Effector CD4-positive, alpha-beta T cell (primary cell): ENCODE data around the gene PHF19.

Experiments
- DNase-seq: peaks from one replicate; pipeline ENCODE4 v3.0.0-alpha.2; 2020

Gene PHF19

DNA sequence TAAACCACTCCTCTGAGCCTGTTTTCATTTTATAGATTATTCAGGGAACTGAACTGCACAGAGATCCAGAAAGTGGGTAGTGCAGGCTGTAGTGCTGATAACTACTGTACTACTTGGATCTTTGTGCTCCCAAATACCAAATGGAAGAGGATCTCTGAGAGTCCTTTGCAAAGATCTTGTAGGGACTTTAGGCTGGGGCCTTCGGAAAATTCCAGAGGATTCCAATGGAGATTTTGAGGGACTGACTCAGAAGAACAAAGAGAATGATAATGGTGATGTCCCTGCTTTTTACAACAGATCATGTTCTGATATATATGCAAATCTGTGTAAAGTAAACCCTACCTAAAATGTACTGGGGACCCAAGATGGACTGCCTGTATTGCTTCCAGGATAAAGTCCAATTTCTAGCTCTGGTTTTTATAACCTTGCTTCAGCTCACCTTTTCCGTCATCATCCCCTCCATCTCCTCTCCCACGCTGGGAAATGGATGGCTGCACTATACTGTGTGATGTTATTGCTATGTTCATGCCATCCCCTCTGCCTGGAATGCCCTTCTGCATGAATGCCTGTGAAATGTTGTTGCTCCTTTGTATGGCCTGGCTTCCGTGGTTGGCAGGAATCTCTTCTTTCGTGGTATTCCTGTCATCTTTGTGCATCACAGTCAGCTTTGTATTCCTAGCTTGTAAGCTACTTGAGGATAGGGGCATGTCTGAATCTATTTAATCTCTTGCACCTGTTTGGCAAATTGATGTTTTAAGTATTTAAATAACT lies 24.6 kb downstream of the PHF19 start:
- DNase-seq = no peak

DNA sequence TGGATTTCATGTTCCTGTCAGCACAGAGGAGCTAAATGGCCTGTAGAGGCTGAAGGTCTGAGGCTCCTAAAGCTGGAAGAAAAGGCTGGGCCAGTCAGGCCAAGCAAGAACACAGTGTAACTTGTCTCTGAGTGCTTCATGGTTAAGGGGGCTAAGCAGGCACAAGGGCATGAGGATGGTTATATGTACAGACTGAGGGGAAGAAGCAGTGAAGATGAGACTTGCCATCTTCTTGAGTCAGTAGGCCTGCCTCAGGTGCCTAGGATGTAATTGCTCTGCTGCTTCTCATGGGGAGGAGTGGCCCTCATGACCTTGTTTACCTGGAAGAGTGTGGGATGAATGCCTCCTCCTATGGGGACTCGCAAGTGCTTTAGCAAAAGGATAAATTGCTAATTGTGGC lies 25.5 kb downstream of the PHF19 start:
- DNase-seq = no peak

GRCh38 chr9:120850315-120850714 lies 26.7 kb downstream of the PHF19 start:
- DNase-seq = no peak

- no peak for DNase-seq
Observed at GRCh38 chr9:120846906-120847305, 30.1 kb downstream of the PHF19 start.

- DNase-seq = peak; percentile 28
Observed at GRCh38 chr9:120846251-120846889, 30.6 kb downstream of the PHF19 start.

- DNase-seq = no peak
Observed at GRCh38 chr9:120845255-120845654, 31.7 kb downstream of the PHF19 start.

DNA sequence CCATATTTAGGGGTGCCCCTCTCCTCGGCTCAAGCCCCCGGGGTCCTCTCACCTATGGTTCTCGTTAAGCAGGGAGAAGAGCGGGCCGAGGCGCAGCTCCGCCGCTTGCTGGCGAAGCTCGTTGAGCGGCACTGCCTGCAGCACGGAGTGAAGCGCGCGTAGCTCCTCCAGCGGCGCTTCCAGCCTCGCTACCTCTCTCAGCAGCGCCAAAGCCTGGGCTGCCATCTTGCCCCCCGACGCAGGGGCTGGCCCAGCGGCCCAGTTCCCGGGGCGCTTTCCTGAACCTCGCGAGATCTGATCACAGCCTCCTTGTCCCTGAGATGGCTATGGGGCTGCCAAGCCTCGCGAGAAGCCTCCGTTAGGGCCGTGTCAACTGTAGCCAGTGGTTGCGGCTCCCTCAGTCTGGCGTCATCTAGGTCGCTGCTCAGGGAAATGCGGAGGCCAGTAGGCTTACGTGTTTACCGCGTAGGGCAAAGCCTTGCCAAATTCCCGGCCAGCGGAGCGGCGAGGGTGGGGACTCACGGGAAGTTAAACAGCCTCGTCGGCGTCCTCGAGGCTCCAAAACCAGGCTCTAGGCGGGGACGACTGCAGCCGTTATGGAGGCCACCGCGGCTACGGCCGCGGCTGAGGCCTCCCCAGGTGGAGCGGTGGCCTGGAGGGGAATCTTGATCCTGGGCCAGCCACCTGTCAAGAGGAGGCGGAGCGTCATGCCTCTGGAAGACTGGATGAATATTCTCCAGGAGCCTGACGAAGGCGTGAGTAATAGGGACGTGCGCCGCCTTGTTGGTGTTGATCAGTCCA lies 34.1 kb downstream of the PHF19 start, which contains the start of gene PSMD5:
PSMD5 (minus strand) TSS at position 238 of the 801 bp plus-strand sequence; CDS start at position 225, 13 bp downstream.
- peak; percentile 98 for DNase-seq

GRCh38 chr9:120841930-120842684 lies 34.9 kb downstream of the PHF19 start:
- DNase-seq = no peak

- DNase-seq = no peak
Observed at GRCh38 chr9:120839146-120839545, 37.8 kb downstream of the PHF19 start.

DNA sequence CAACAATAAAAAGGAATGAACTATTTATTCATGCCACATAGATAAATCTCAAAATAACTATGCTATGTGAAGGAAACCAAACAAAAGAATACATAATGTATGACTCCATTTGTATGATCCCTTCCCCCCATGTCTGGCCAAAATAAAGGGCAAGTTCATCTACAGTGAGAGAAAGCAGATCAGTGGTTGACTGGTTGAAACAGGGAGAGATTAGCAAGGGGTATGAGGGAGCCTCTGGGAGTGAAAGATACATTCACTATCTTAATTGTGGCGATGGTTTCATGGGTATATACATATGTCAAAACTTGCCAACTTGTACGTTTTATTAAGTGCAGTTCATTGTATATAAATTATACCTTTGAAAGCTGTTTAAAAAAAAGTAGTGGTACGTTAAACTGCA lies 39.1 kb downstream of the PHF19 start:
- DNase-seq = no peak

- no peak for DNase-seq
Observed at GRCh38 chr9:120833325-120833724, 43.7 kb downstream of the PHF19 start.

- DNase-seq = no peak
Observed at GRCh38 chr9:120832807-120833206, 44.2 kb downstream of the PHF19 start.

DNA sequence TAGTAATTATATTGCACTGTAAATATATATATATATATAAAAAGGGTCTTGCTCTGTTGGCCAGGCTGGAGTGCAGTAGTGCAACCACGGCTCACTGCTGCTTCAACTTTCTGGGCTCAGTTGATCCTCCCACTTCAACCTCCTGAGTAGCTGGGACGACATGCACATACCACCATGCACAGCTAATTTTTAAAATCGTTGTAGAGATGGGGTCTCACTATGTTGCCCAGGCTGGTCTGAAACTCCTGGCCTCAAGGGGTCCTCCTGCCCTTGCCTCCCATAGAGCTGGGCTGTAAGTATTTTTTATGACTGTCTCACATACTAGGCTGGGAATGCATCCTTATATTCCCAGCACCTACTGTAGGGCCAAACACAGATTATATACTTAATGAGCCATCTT lies 46.1 kb downstream of the PHF19 start:
- no peak for DNase-seq

DNA sequence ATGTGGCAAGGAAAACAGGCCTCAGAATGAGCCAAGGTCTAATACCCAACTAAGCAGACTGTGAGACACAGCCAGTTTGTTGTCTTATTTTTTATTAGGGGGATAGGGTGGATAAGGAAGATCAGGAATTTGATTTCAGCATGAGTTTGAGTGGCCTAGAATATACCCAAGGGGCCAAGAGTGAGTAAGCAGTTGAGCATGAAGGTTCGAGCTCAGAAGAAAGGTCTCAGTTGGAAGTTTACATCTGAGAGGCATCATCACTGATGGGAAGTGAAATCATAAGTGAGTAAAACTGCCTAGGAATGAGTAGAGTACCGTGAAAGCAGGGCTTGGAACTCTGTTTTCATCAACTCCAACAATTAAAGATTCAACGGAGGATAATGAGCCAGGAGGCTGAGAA lies 46.8 kb downstream of the PHF19 start:
- DNase-seq = no peak

DNA sequence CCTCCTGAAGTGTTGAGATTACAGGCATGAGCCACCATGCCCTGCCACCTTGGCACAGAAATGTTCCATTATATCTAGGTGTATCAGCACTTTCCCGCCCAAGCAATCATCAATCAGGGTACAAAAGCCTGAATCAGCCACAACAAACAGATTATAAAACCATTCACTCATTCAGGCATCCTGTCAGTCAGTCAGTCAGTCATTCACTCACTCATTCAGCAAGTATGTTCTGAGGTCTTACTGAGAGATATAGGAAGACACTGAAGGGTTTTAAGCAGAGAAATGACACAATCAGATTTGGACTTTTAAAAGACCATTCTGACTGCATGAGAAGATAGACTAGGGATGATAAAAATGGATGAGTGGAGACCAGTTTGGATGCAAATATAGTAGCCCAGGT lies 47.3 kb downstream of the PHF19 start:
- DNase-seq = no peak

DNA sequence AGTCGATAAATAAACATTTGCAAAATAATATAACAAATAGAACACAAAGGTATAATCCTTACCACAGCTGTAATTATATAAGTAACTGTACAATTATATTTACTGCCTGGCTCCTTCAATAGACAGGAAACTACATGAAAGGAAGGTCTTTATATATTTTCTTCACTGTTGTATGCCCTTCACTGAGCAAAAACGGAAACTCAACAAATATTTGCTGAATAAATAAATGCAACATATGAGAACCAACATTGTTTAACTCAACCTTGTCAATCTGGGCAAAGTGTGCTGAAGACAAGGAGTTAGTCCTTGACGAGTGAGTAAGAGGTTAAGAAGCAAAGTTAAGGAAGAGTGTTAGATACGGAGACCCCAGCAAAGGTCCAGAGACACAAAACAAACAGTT lies 56.9 kb downstream of the PHF19 start:
- no peak for DNase-seq

GRCh38 chr9:120818595-120818994 lies 58.4 kb downstream of the PHF19 start:
- no peak for DNase-seq

GRCh38 chr9:120815075-120815474 lies 61.9 kb downstream of the PHF19 start:
- DNase-seq = no peak

DNA sequence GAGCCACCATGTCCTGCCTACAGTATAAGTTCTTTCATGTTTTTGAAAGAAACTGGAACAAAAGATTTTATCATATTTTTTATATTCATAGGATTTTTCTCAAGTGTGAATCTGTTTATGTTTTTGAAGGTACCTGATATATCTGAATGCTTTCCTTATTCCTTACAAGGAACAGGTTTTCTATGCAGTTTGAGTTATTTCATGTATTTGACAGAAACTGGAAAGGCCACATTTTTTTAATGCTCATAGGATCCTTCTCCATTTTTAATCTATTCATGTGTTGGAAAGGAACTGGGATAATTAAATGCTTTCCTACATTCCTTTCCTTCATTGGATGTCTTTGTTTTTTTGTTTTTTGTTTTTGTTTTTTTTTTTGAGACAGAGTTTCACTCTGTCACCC lies 68.1 kb downstream of the PHF19 start:
- no peak for DNase-seq

DNA sequence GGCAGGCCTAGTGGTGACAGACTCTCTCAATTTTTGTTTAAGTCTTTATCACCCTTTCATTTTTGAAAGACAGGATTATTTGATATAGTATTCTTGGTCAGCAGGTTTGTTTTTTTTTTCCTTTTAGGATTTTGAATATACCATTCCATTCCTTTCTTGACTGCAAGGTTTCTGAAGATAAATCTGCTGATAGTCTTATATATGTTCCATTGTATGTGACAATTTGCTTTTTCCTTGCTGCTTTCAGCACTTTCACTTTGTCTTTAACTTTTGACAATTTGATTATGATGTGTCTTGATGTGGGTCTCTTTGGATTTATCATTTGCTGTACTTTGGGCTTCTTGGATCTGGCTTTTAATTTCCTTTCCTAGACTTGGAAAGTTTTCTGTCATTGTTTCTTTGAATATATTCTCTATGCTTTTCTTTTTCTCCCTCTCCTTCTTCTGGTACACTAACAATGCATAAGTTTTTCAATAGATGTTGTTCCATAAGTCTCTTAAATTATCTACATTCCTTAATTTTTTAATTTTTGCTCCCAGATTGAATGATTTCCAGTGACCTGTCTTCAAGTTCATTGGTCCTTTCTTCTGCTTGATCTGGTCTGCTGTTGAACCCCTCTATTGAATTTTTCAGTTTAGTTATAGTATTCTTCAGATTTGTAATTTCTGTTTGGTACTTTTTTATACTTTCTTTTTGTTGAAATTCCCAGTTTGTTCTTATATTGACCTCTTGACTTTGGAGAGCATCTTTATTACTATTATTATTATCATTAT lies 69.2 kb downstream of the PHF19 start:
- no peak for DNase-seq
